ENCODE measurements around the gene PAX8. TPM values are rescaled to one million over a fixed set of nuclear protein-coding genes. Genes with fewer than 3 reads are reported as not detected.
"Not testable (repeated sequence)": the region's sequence is repeated elsewhere in the genome, so short reads cannot be mapped to it uniquely, and the experiment has no call there.

Gene PAX8
- 1.4 and 2.9 TPM in 2 replicates for total RNA-seq (ENCODE audit: low replicate concordance)

DNA sequence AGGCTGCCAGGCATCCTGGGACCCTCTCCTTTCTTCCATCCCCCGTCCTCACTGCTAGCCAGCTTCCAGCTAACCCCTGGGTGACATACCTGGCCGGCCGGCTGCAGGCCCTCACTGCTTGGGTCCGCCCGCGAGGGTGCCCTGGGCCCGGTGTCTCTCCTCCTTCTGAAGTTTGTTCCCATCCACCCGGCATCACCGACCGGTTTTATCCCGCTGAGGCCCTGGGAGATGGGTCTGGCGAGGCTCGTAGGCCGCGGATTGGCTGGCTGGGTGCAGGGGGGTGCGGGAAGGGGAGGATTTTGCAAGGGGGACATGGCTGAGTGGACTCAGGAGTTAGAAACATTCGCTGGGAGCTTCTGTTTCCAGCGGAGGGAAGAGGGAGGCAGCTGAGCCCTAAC lies at the start of gene PAX8:
Gene PAX8 (minus strand): TSS at position 180 of the 398 bp plus-strand sequence. CDS start 527 bp downstream, outside the sequence.
- H3K9me3 Mint-ChIP-seq, result no peaks in the 10 kb centered on the region
- H3K36me3 Mint-ChIP-seq, result no peaks in the 10 kb centered on the region
- TF ChIP-seq EZH2 (IDR thresholded peaks at IDR 0.05) (no peak), EZH2phosphoT487 (IDR thresholded peaks at IDR 0.05) (no peak)
- TF ChIP-seq, protein P1, sequence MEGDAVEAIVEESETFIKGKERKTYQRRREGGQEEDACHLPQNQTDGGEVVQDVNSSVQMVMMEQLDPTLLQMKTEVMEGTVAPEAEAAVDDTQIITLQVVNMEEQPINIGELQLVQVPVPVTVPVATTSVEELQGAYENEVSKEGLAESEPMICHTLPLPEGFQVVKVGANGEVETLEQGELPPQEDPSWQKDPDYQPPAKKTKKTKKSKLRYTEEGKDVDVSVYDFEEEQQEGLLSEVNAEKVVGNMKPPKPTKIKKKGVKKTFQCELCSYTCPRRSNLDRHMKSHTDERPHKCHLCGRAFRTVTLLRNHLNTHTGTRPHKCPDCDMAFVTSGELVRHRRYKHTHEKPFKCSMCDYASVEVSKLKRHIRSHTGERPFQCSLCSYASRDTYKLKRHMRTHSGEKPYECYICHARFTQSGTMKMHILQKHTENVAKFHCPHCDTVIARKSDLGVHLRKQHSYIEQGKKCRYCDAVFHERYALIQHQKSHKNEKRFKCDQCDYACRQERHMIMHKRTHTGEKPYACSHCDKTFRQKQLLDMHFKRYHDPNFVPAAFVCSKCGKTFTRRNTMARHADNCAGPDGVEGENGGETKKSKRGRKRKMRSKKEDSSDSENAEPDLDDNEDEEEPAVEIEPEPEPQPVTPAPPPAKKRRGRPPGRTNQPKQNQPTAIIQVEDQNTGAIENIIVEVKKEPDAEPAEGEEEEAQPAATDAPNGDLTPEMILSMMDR (IDR thresholded peaks at IDR 0.05), result no peak
- H4K20me1 ChIP-seq (ENCODE audit: low read depth), result peaks cover 42% of the 10 kb centered on the region
- peak; percentile 26 for DNase-seq (ENCODE audit: low spot score)
- no peaks in the 10 kb centered on the region for H3K79me2 ChIP-seq (ENCODE audit: low read depth)
- H3K9ac ChIP-seq, result no peak within 1 kb of the TSS
- peaks cover 100% of the 10 kb centered on the region for H3K27me3 ChIP-seq
- H3K4me3 ChIP-seq, result peak within 1 kb of the TSS; percentile 50
- no peaks in the 10 kb centered on the region for H3K36me3 ChIP-seq
- H3K4me3 Mint-ChIP-seq, result peak within 1 kb of the TSS; percentile 81
- H3K4me1 Mint-ChIP-seq, result peaks cover 52% of the 10 kb centered on the region
- H3K4me2 ChIP-seq, result peak within 1 kb of the TSS; percentile 83
- H3K27me3 Mint-ChIP-seq (ENCODE audit: insufficient read depth, low read depth), result peaks cover 57% of the 10 kb centered on the region
- H3K27ac ChIP-seq, result no peak within 1 kb of the TSS
- H3K27ac Mint-ChIP-seq, result peak within 1 kb of the TSS; percentile 83
- H3F3A ChIP-seq (ENCODE audit: low read depth), result peaks cover 5% of the 10 kb centered on the region
- peak within 1 kb of the TSS; percentile 79 for H2AFZ ChIP-seq (replicated peaks)
- peaks cover 27% of the 10 kb centered on the region for H3K4me1 ChIP-seq
- H3K9me3 ChIP-seq (ENCODE audit: low read depth), result no peaks in the 10 kb centered on the region

DNA sequence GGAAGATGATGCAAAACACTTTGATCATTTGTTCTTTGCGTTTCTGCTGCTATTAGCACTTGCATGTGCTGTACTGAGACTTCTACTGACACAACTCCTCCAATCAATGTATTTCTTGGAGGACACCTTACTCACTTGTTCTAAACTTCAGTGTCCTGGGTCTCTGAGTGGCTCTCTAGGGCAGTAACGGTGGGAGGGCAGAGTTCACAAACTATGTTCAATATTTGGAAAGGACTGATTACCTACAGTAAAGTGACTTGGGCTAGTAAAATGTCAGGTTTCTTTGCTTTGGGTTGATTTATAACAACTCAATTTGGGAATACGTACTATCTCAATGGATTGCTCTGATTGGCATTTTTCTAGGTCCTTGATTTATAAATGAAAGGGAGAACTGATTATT lies 49.3 kb upstream of the PAX8 start:
- Histone ChIP-seq H3K27ac (no peak overlapping the region), H4K20me1 (ENCODE audit: low read depth) (no peaks in the 10 kb centered on the region), H3K9me3 (ENCODE audit: low read depth) (no peaks in the 10 kb centered on the region), H3K27me3 (no peaks in the 10 kb centered on the region), H3K9ac (no peak overlapping the region), H3F3A (ENCODE audit: low read depth) (no peaks in the 10 kb centered on the region), H2AFZ (replicated peaks) (no peak overlapping the region), H3K36me3 (no peaks in the 10 kb centered on the region), H3K4me1 (no peaks in the 10 kb centered on the region), H3K4me3 (no peak overlapping the region), H3K79me2 (ENCODE audit: low read depth) (no peaks in the 10 kb centered on the region), H3K4me2 (no peak overlapping the region)
- peaks cover 2% of the 10 kb centered on the region for H3K36me3 Mint-ChIP-seq
- H3K27me3 Mint-ChIP-seq (ENCODE audit: insufficient read depth, low read depth), result peaks cover 4% of the 10 kb centered on the region
- peaks cover 20% of the 10 kb centered on the region for H3K4me1 Mint-ChIP-seq
- TF ChIP-seq EZH2phosphoT487 (IDR thresholded peaks at IDR 0.05) (no peak), EZH2 (IDR thresholded peaks at IDR 0.05) (no peak)
- TF ChIP-seq, protein P1 (IDR thresholded peaks at IDR 0.05), result no peak
- no peak for DNase-seq (ENCODE audit: low spot score)
- no peak overlapping the region for H3K4me3 Mint-ChIP-seq
- peaks cover 9% of the 10 kb centered on the region for H3K9me3 Mint-ChIP-seq
- no peak overlapping the region for H3K27ac Mint-ChIP-seq

DNA sequence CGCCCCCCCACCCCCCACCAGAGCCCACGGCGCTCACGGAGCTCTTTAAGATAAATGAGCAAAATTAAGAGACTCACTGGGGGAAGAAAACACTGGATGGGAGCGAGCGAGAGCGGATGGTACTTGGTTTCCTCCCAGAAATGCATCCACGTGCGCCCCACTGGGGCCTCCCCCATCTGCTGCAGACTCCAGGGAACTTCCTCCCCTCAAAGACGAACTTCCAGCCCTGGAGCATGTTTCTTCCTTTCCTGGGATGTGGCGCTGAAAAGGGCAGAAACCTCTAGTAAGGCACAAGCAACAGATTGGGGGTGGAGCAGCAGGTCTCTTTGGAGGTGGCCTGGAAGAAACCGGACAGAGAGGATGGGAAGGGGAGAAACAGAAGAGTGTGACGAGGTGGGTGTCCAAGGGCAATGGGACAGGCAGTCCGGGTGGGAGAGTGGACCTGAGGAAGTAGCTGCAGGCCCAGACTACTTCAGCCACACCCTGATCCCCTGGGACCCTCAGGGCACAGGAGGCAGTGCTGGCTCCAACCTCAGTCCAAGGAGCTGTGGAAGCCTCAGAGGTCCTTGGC lies 46.5 kb upstream of the PAX8 start:
- H3K36me3 Mint-ChIP-seq; H3K27ac ChIP-seq; H3K27me3 Mint-ChIP-seq (ENCODE audit: insufficient read depth, low read depth); H4K20me1 ChIP-seq (ENCODE audit: low read depth); H3K9ac ChIP-seq; H3K9me3 ChIP-seq (ENCODE audit: low read depth); H3K4me1 ChIP-seq; DNase-seq (ENCODE audit: low spot score); H3K9me3 Mint-ChIP-seq; H3K79me2 ChIP-seq (ENCODE audit: low read depth); H3K27me3 ChIP-seq; H3F3A ChIP-seq (ENCODE audit: low read depth); H3K36me3 ChIP-seq: not testable (repeated sequence)
- H3K4me3 ChIP-seq, result peak overlapping the region; percentile 57
- Mint-ChIP-seq H3K4me1 (peaks cover 26% of the 10 kb centered on the region), H3K27ac (peak overlapping the region; percentile 88), H3K4me3 (peak overlapping the region; percentile 83)
- H2AFZ ChIP-seq (replicated peaks), result peak overlapping the region; percentile 78
- H3K4me2 ChIP-seq, result peak overlapping the region; percentile 82

DNA sequence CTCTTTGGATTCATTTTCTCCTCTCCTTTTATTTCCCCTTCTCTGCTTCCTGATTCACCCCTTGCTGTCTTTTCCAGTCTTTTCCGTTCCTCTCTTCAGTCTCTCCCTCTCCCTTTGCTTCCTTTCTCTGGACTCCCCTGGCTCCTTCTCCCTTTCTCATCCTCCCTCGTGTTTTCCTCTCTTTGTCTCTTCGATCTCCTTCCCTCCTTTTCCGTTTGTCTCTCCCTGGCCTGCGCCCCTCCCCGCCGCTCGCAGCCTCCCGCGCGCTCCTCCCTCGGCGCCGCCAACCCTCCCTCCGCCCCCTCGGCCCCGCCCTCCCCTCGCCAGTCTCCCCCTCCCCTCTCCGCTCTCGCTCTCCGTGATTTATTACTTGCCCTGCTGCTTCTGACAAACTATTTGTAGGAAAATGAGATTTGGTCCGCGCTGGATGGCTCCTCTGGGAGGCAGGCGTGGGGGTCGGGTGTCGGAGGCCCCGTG lies 46.0 kb upstream of the PAX8 start:
- no peaks in the 10 kb centered on the region for H3K36me3 Mint-ChIP-seq
- peak overlapping the region; percentile 94 for H3K27ac Mint-ChIP-seq
- no peaks in the 10 kb centered on the region for H4K20me1 ChIP-seq (ENCODE audit: low read depth)
- peak overlapping the region; percentile 83 for H3K4me3 Mint-ChIP-seq
- H3K36me3 ChIP-seq, result no peaks in the 10 kb centered on the region
- no peaks in the 10 kb centered on the region for H3F3A ChIP-seq (ENCODE audit: low read depth)
- no peaks in the 10 kb centered on the region for H3K9me3 ChIP-seq (ENCODE audit: low read depth)
- H3K4me2 ChIP-seq, result peak overlapping the region; percentile 82
- H3K4me1 ChIP-seq, result peaks cover 8% of the 10 kb centered on the region
- no peak overlapping the region for H3K27ac ChIP-seq
- H3K9ac ChIP-seq, result no peak overlapping the region
- H3K4me1 Mint-ChIP-seq, result peaks cover 26% of the 10 kb centered on the region
- H3K79me2 ChIP-seq (ENCODE audit: low read depth), result no peaks in the 10 kb centered on the region
- no peaks in the 10 kb centered on the region for H3K27me3 ChIP-seq
- H3K27me3 Mint-ChIP-seq (ENCODE audit: insufficient read depth, low read depth), result peaks cover 2% of the 10 kb centered on the region
- peaks cover 9% of the 10 kb centered on the region for H3K9me3 Mint-ChIP-seq
- H3K4me3 ChIP-seq, result peak overlapping the region; percentile 57
- TF ChIP-seq, protein P1 (IDR thresholded peaks at IDR 0.05), result no peak
- TF ChIP-seq EZH2 (IDR thresholded peaks at IDR 0.05), result no peak
- TF ChIP-seq EZH2phosphoT487 (IDR thresholded peaks at IDR 0.05), result no peak
- peak overlapping the region; percentile 78 for H2AFZ ChIP-seq (replicated peaks)
- DNase-seq (ENCODE audit: low spot score), result peak; percentile 84

DNA sequence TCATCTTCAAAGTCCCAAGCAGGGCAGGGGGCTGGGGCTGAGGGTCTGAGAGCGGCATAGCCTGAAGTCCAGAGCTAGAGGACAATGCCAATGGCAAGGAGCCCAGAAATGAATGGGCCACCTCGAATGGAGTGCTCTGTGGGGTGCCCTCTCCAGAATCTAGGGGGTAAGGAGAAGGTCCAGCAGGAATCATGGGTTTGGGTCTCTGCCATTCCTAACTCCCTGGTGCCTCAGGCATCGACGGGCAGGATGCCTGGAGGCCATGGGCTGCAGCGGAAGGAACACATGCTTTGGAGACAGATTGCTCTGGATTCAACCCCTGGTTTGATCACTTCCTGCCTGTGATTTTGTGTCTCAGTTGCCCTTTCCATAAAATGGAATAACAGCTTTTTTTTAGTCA lies 44.4 kb upstream of the PAX8 start:
- not testable (repeated sequence) for H3K9me3 ChIP-seq (ENCODE audit: low read depth); H3K4me3 Mint-ChIP-seq; H3K79me2 ChIP-seq (ENCODE audit: low read depth); H3K9me3 Mint-ChIP-seq; H2AFZ ChIP-seq (replicated peaks); H3K9ac ChIP-seq; H3K36me3 Mint-ChIP-seq; H3K27me3 Mint-ChIP-seq (ENCODE audit: insufficient read depth, low read depth); H3K27me3 ChIP-seq; H3K4me1 ChIP-seq; H4K20me1 ChIP-seq (ENCODE audit: low read depth); H3K4me2 ChIP-seq; H3K4me3 ChIP-seq; H3K27ac ChIP-seq; H3K27ac Mint-ChIP-seq; H3F3A ChIP-seq (ENCODE audit: low read depth); H3K36me3 ChIP-seq; DNase-seq (ENCODE audit: low spot score)
- H3K4me1 Mint-ChIP-seq, result peaks cover 26% of the 10 kb centered on the region

DNA sequence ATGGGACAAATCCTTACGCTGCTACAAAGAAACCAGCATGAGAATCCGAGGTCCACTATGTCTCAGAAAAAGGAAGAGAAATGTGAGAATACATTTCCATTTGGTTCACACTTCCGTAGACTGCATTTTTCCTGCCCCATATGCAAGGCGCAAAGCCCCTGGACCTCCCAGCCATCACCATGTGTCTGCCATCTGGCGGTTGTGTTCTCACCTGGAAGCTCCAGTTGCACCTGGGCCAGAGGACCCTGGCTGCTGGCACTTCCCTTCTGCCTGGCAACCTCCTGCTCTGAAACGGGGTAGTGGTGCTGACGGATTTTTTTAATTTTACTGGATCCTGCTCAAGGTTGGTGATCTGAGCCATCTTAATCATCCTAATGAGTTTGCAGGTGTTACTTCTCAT lies 41.4 kb upstream of the PAX8 start:
- not testable (repeated sequence) for DNase-seq (ENCODE audit: low spot score); H2AFZ ChIP-seq (replicated peaks); H3K36me3 Mint-ChIP-seq; H3K9me3 ChIP-seq (ENCODE audit: low read depth); H3K4me2 ChIP-seq; H3K27ac ChIP-seq; H3K36me3 ChIP-seq; H3K79me2 ChIP-seq (ENCODE audit: low read depth); H3K4me3 Mint-ChIP-seq; H3K27ac Mint-ChIP-seq; H3K9me3 Mint-ChIP-seq; H3K27me3 Mint-ChIP-seq (ENCODE audit: insufficient read depth, low read depth); H3K9ac ChIP-seq; H3F3A ChIP-seq (ENCODE audit: low read depth); H4K20me1 ChIP-seq (ENCODE audit: low read depth); H3K4me1 ChIP-seq; H3K4me3 ChIP-seq
- peaks cover 12% of the 10 kb centered on the region for H3K27me3 ChIP-seq
- peaks cover 18% of the 10 kb centered on the region for H3K4me1 Mint-ChIP-seq
